CD4-positive, alpha-beta T cell treated with Interleukin-12 subunit alpha and Interleukin-12 subunit beta, for 1 hour (primary cell): ENCODE measurements around the gene HIPK1.

Experiments used
- DNase-seq: peaks from one replicate; pipeline ENCODE4 v3.0.0-alpha.2; 2020

The HIPK1 gene

GRCh38 chr1:114021665-114022099 is 92.6 kb downstream of the HIPK1 start:
- no peak for DNase-seq

DNA sequence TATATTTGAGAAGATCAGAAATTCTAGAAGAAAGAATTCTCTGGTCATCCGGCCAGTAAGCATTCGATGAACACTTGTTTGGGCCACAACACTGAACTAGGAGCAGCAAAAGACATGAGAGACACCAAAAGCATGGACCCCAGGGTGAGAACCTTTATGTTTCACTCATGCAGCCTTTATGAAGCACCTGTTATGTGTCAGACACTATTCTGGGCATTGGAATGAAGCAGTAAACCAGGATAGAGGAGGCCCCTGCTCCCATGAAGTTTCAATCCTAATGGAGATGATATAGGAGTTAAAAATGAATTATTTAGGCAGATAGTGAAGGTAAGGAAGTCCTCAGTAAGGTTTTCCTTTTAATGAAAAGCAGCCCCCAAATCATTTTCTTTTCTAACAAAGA is 93.8 kb downstream of the HIPK1 start:
- DNase-seq = no peak

- DNase-seq = no peak
Measured at GRCh38 chr1:114023377-114023776, 94.3 kb downstream of the HIPK1 start.

- DNase-seq = no peak
Measured at GRCh38 chr1:114024049-114024448, 94.9 kb downstream of the HIPK1 start.

DNA sequence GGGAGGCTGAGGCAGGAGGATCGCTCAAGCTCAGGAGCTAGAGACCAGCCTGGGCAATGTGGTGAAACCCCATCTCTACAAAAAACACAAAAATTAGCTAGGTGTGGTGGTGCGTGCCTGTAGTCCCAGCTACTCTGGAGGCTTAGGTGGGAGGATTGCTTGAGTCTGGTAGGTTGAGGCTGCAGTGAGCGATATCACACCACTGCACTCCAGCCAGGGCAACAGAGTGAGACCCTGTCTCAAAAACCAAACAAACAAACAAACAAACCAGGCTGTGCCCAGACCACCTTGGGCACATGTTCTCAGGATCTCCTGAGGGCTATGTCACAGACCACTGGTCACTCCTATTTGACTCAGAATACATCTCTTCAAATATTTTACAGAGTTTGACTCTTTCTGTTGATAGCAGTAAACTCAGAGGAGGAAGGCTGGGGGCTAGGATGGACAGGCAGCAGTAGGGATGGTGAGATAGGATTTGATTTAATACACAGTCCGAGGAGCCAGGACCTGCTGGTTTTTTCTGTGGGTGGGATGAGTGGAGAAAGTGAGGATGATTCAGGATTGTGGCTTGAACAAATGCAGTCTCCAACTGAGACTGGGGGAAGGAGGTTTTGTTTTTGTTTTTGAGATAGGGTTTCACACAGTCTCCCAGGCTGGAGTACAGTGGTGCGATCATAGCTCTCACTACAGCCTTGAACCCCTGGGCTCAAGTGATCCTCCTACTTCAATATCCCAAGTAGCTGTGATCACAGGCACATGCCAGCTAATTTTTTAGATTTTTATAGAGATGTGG is 96.7 kb downstream of the HIPK1 start:
- no peak for DNase-seq

GRCh38 chr1:114026797-114027196 is 97.7 kb downstream of the HIPK1 start:
- no peak for DNase-seq
